K562 (cell line): ENCODE measurements around the gene KCNQ2. TPM values are rescaled to one million over a fixed set of nuclear protein-coding genes. Genes with fewer than 3 reads are reported as not detected.
A peak's percentile ranks its signal among the peaks of the same experiment; 100 is the strongest.

ENCODE experiments used
- ATAC-seq: fragments of 200-7000 bp; cut with Tn5 transposase; 3 replicates; pipeline ENCODE4 v1.9.1; 2020; ENCODE audit warnings: moderate library complexity
- BruUV-seq: library from RNA; stranded (reverse); fragments of 400-500 nt; replicated peaks from 2 replicates; lab custom pipeline; 2021; lab: Mats Ljungman, UMichigan
- CTCF ChIA-PET: fragments of 300-600 bp; formaldehyde crosslinking; extraction: SDS; loops from one replicate; lab custom pipeline; 2021; ENCODE audit warnings: low intra/inter-chr PET ratio; lab: Yijun Ruan, JAX
- POLR2A ChIA-PET: fragments of 300-600, 350-650 bp; sonication (Branson Sonifier 250); formaldehyde crosslinking; extraction: SDS; loops from one replicate; lab custom pipeline; 2021; ENCODE audit warnings: antibody characterized with exemption, inconsistent platforms; lab: Yijun Ruan, JAX
- DNase-seq, 4 experiments: peaks; one replicate each; pipeline versions ENCODE4 v3.0.0 to v3.0.0-alpha.2; 2011 to 2018; ENCODE audit warnings: low spot score in 3 of 4, mixed read lengths in 3 of 4; ENCODE audit errors: extremely low read depth in 1 of 4
- FAIRE-seq: peaks from 2 replicates; lab custom pipeline; 2011; peaks lifted over from hg19 to GRCh38; lab: Jason Lieb, UNC
- H2AFZ ChIP-seq: 2 replicates; pipeline ENCODE4 v1.6.0; 2011; ENCODE audit warnings: low read depth, low read length, control low read depth, inconsistent platforms
- H3K27ac ChIP-seq: fragments of 200-600 bp; 3 replicates; pipeline ENCODE4 v1.8.0; 2011; ENCODE audit warnings: low read depth, mild to moderate bottlenecking, control low read depth, inconsistent platforms, low read length, moderate library complexity, mixed read lengths; ENCODE audit errors: extremely low read depth
- H3K27me3 ChIP-seq, 2 experiments: fragments of 300-600 bp in 1 of 2; 2 replicates in 1 of 2; 3 replicates in 1 of 2; pipeline versions ENCODE4 v1.6.0 to v1.8.0; 2011; ENCODE audit warnings: inconsistent platforms in 2 of 2, low read length in 2 of 2, mild to moderate bottlenecking in 1 of 2, mixed read lengths in 1 of 2, moderate library complexity in 1 of 2; ENCODE audit not compliant: control insufficient read depth in 2 of 2, insufficient read depth in 2 of 2
- H3K36me3 ChIP-seq: fragments of 300-600 bp; 3 replicates; pipeline ENCODE4 v1.8.0; 2011; ENCODE audit warnings: mild to moderate bottlenecking, low read length, inconsistent platforms; ENCODE audit not compliant: control insufficient read depth, insufficient read depth
- H3K4me1 ChIP-seq, 2 experiments: fragments of 200-600 bp in 1 of 2; replicated peaks in 1 of 2; 2 replicates in 1 of 2; 3 replicates in 1 of 2; pipeline versions ENCODE4 v1.5.1 to v1.8.0; 2011; ENCODE audit warnings: inconsistent platforms in 2 of 2, low read length in 2 of 2, mild to moderate bottlenecking in 1 of 2, mixed read lengths in 1 of 2, moderate library complexity in 1 of 2; ENCODE audit not compliant: control insufficient read depth in 2 of 2, insufficient read depth in 2 of 2
- H3K4me2 ChIP-seq: 2 replicates; pipeline ENCODE4 v1.6.1; 2011; ENCODE audit warnings: low read length, control low read depth, inconsistent platforms, mixed read lengths; ENCODE audit not compliant: insufficient read depth
- H3K4me3 ChIP-seq: fragments of 200-600 bp; sonication (generic), shearing (Covaris generic); 2 replicates; pipeline ENCODE4 v1.5.1; 2016; ENCODE audit warnings: control low read depth, inconsistent platforms
- H3K79me2 ChIP-seq: fragments of 200-600 bp; 3 replicates; pipeline ENCODE4 v1.8.0; 2011; ENCODE audit warnings: low read length, inconsistent platforms; ENCODE audit not compliant: control insufficient read depth, insufficient read depth
- H3K9ac ChIP-seq, 2 experiments: 2 replicates each; pipeline versions ENCODE4 v1.6.0 to v1.6.1; 2011; ENCODE audit warnings: low read depth in 2 of 2, low read length in 2 of 2, control low read depth in 1 of 2, inconsistent platforms in 1 of 2, mild to moderate bottlenecking in 1 of 2, mixed read lengths in 1 of 2; ENCODE audit not compliant: insufficient read depth in 1 of 2
- H3K9me1 ChIP-seq: one replicate; pipeline ENCODE4 v1.6.0; 2011; ENCODE audit warnings: inconsistent platforms, mild to moderate bottlenecking, low read length, moderate library complexity; ENCODE audit not compliant: control insufficient read depth, insufficient read depth
- H3K9me3 ChIP-seq: replicated peaks from 2 replicates; pipeline ENCODE4 v1.5.1; 2011; ENCODE audit warnings: low read depth, low read length, inconsistent platforms; ENCODE audit not compliant: control insufficient read depth, insufficient read depth
- H4K20me1 ChIP-seq: replicated peaks from 2 replicates; pipeline ENCODE4 v1.6.1; 2011; ENCODE audit warnings: low read length, inconsistent platforms, mixed read lengths; ENCODE audit not compliant: control insufficient read depth, insufficient read depth
- MEF2A ChIP-seq: IDR thresholded peaks from 2 replicates; pipeline ENCODE4 v1.6.1; 2011; ENCODE audit warnings: low read depth, mild to moderate bottlenecking, low read length, moderate library complexity; ENCODE audit not compliant: control insufficient read depth
- NFIX ChIP-seq: fragments of 250-450 bp; sonication (Bioruptor Pico); IDR thresholded peaks from 2 replicates; pipeline ENCODE4 v1.4.0; 2020; ENCODE audit warnings: low read depth, mild to moderate bottlenecking, moderate library complexity
- RBBP5 ChIP-seq: fragments of 200-600 bp; sonication (generic); IDR thresholded peaks from 2 replicates; pipeline ENCODE4 v1.6.1; 2012; ENCODE audit warnings: borderline replicate concordance, mild to moderate bottlenecking, low read length, control low read depth, inconsistent platforms; ENCODE audit not compliant: insufficient read depth, poor library complexity, severe bottlenecking
- RBM17 ChIP-seq: fragments of 200-400 bp; formaldehyde crosslinking; IDR thresholded peaks from 2 replicates; pipeline ENCODE4 v1.6.1; 2017; ENCODE audit warnings: low read depth, mild to moderate bottlenecking, low read length, borderline replicate concordance
- RUNX1 ChIP-seq: sonication (generic); IDR thresholded peaks from 2 replicates; pipeline ENCODE4 v1.6.1; 2016; ENCODE audit warnings: antibody characterized with exemption, low read depth
- U2AF2 ChIP-seq: fragments of 200-400 bp; formaldehyde crosslinking; optimal IDR thresholded peaks from 2 replicates; pipeline ENCODE3; 2017; ENCODE audit warnings: low read depth, mild to moderate bottlenecking, low read length
- ZNF23 ChIP-seq: fragments of 250-450 bp; sonication (Bioruptor Pico); IDR thresholded peaks from 2 replicates; pipeline ENCODE4 v1.4.0; 2020; ENCODE audit warnings: mild to moderate bottlenecking
- WGBS: fragments of 100-300 bp; shearing (Covaris generic); methylation state at CpG from one replicate; pipeline ENCODE4 v1.1.6; 2016; ENCODE audit warnings: low coverage, mixed read lengths; ENCODE audit not compliant: insufficient coverage; ENCODE audit errors: missing lambda C conversion rate; 5-methylcytosine and 5-hydroxymethylcytosine counted together
- in situ Hi-C: fragments of 300-500 bp; cut with MboI; formaldehyde crosslinking; loops from 4 replicates; pipeline ENCODE4 v1.15.0; 2018; ENCODE audit warnings: inconsistent platforms, mixed read lengths
- intact Hi-C: fragments of 100-400 bp; cut with micrococcal nuclease; formaldehyde crosslinking; loops from 2 replicates; pipeline ENCODE4 v1.14.2; 2022
- polyA plus RNA-seq, 8 experiments: library from polyadenylated mRNA; depleted of rRNA in 4 of 8; stranded (reverse) in 5 of 8; unstranded in 3 of 8; fragments of >200 nt; fragmentation: Nextera tagmentation in 2 of 8; fragmentation: Illumina TruSeq in 1 of 8; extraction: Ambion mirVana in 2 of 8; extraction: Trizol in 1 of 8; gene quantifications; 2 replicates each; pipeline versions ENCODE4 v1.2.1 to v1.2.3, GENCODE V29; 2011 to 2014; ENCODE audit warnings: inconsistent platforms in 1 of 8, missing spikeins in 1 of 8
- total RNA-seq, 7 experiments: library from RNA; depleted of rRNA in 6 of 7; stranded (reverse); fragments of >200 nt in 6 of 7; fragmentation: Illumina TruSeq in 2 of 7; extraction: Trizol in 2 of 7; gene quantifications; 2 replicates each; pipeline versions ENCODE4 v1.2.1 to v1.2.3, GENCODE V29; 2011 to 2021; ENCODE audit warnings: low replicate concordance in 1 of 7
- TF ChIP-seq, protein P1 (sequence below): fragments of 250-450 bp; sonication (Bioruptor Pico); IDR thresholded peaks from 2 replicates; pipeline ENCODE4 v1.8.0; 2021; ENCODE audit warnings: mild to moderate bottlenecking, moderate library complexity
- TF ChIP-seq, protein P2 (sequence below): sonication (generic); formaldehyde crosslinking; IDR thresholded peaks from 2 replicates; pipeline ENCODE4 v1.8.0; 2022; ENCODE audit warnings: mild to moderate bottlenecking, missing genetic modification reagents, borderline replicate concordance
- TF ChIP-seq, protein P3 (sequence below), 2 experiments: fragments of 450-650 bp; IDR thresholded peaks; 2 replicates each; pipeline ENCODE4 v1.6.1; 2018; ENCODE audit warnings: mild to moderate bottlenecking in 2 of 2, low read depth in 1 of 2; ENCODE audit not compliant: partially characterized antibody in 2 of 2

The KCNQ2 gene
- total and polyA plus RNA-seq, 9 of the 15 experiments (the other 6 are each of a cell fraction or from before 2014, with no cell fraction given) = 0.13 to 0.16 TPM; not detected in 7

DNA sequence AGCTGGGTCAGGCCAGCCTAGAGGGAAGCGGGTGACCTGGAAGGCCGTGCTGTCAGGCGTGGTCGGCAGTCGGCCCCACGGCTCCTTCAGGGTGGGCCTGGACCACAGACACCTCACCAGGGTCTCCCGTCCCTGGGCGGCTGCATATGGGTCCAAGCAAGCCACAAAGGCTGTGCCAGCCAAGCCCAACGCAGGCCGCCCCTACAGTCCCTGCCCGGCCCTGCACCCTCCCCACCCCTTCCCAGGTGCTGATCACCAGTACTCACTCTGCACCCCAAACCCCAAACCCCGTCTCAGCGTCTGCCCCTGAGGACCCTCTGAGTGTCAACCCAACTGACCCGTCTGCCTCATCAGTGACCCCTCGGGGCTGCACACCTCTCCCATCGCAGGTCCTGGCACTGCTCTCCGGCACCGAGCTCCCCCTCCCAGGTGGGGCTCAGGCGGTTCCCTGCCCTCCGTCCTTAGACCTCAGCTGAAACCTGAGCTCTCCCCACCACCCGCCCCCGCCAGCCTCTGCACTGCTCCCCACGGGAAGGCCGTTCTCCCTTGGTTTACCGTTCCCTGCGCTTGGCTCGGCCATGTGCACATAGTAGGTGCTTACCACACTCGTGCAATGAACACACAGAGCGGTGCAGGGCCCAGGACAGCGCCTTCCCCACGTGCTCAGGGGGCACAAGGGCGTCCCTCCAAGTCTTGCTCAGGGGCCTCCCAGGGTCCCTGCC lies 46.7 kb upstream of the KCNQ2 start:
- Histone ChIP-seq H3K79me2 (peaks cover 14% of the 10 kb centered on the region), H3K4me1 (peaks cover 10 to 57% of the 10 kb centered on the region in 2 experiments; a peak in 4 of 5 replicates), H3K9me3 (peaks cover 9% of the 10 kb centered on the region), H3K4me2 (peak overlapping the region; percentile 66), H2AFZ (peak overlapping the region; percentile 74), H3K9ac (peak overlapping the region; percentile 53 to 98; a peak in 3 of 4 replicates), H3K27ac (no peak overlapping the region), H3K4me3 (peak overlapping the region; percentile 85), H4K20me1 (no peaks in the 10 kb centered on the region), H3K27me3 (peaks cover 32 to 39% of the 10 kb centered on the region in 2 experiments), H3K36me3 (peaks cover 23% of the 10 kb centered on the region; the same call in 2 of the 3 replicates), H3K9me1 (no peaks in the 10 kb centered on the region)
- ChIA-PET CTCF (interaction anchor here (1.0 kb wide), 1 partner anchor 24 kb away, joined by 5 read pairs; no protein-coding TSS in a partner anchor), POLR2A (interaction anchor here (0.5 to 1.9 kb wide), 6 partner anchors 10 to 60 kb away, joined by 3 to 9 read pairs (median 3); no protein-coding TSS in a partner anchor)
- DNase-seq (no peak), FAIRE-seq (no peak), ATAC-seq (no peak)
- in situ Hi-C loops (no loop called here), intact Hi-C loops (no loop called here)
- 35% methylated on average over 31 of the region's 32 CpGs for WGBS
- no TSS peak for BruUV-seq
- TF ChIP-seq NFIX (CRISPR knock-in tag) (no peak), U2AF2 (no peak), RBBP5 (peak; percentile 14), ZNF23 (CRISPR knock-in tag) (no peak), MEF2A (no peak), RUNX1 (no peak), RBM17 (no peak)
- TF ChIP-seq, protein P1, sequence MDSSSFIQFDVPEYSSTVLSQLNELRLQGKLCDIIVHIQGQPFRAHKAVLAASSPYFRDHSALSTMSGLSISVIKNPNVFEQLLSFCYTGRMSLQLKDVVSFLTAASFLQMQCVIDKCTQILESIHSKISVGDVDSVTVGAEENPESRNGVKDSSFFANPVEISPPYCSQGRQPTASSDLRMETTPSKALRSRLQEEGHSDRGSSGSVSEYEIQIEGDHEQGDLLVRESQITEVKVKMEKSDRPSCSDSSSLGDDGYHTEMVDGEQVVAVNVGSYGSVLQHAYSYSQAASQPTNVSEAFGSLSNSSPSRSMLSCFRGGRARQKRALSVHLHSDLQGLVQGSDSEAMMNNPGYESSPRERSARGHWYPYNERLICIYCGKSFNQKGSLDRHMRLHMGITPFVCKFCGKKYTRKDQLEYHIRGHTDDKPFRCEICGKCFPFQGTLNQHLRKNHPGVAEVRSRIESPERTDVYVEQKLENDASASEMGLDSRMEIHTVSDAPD = no peak
- TF ChIP-seq, protein P2, sequence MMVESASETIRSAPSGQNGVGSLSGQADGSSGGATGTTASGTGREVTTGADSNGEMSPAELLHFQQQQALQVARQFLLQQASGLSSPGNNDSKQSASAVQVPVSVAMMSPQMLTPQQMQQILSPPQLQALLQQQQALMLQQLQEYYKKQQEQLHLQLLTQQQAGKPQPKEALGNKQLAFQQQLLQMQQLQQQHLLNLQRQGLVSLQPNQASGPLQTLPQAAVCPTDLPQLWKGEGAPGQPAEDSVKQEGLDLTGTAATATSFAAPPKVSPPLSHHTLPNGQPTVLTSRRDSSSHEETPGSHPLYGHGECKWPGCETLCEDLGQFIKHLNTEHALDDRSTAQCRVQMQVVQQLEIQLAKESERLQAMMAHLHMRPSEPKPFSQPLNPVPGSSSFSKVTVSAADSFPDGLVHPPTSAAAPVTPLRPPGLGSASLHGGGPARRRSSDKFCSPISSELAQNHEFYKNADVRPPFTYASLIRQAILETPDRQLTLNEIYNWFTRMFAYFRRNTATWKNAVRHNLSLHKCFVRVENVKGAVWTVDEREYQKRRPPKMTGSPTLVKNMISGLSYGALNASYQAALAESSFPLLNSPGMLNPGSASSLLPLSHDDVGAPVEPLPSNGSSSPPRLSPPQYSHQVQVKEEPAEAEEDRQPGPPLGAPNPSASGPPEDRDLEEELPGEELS (CRISPR knock-in tag) = no peak
- TF ChIP-seq, protein P3, sequence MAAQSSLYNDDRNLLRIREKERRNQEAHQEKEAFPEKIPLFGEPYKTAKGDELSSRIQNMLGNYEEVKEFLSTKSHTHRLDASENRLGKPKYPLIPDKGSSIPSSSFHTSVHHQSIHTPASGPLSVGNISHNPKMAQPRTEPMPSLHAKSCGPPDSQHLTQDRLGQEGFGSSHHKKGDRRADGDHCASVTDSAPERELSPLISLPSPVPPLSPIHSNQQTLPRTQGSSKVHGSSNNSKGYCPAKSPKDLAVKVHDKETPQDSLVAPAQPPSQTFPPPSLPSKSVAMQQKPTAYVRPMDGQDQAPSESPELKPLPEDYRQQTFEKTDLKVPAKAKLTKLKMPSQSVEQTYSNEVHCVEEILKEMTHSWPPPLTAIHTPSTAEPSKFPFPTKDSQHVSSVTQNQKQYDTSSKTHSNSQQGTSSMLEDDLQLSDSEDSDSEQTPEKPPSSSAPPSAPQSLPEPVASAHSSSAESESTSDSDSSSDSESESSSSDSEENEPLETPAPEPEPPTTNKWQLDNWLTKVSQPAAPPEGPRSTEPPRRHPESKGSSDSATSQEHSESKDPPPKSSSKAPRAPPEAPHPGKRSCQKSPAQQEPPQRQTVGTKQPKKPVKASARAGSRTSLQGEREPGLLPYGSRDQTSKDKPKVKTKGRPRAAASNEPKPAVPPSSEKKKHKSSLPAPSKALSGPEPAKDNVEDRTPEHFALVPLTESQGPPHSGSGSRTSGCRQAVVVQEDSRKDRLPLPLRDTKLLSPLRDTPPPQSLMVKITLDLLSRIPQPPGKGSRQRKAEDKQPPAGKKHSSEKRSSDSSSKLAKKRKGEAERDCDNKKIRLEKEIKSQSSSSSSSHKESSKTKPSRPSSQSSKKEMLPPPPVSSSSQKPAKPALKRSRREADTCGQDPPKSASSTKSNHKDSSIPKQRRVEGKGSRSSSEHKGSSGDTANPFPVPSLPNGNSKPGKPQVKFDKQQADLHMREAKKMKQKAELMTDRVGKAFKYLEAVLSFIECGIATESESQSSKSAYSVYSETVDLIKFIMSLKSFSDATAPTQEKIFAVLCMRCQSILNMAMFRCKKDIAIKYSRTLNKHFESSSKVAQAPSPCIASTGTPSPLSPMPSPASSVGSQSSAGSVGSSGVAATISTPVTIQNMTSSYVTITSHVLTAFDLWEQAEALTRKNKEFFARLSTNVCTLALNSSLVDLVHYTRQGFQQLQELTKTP (IDR thresholded peaks at IDR 0.05; ENCODE audit: low read depth in 1 of 2, partially characterized antibody in 2 of 2) = no peak
